Measurements from ENCODE around the gene CORO2B. TPM values are rescaled to one million over a fixed set of nuclear protein-coding genes. Genes with fewer than 3 reads are reported as not detected.

The CORO2B gene
- total RNA-seq, 1 donor from 2014 or later = 3.2 TPM

DNA sequence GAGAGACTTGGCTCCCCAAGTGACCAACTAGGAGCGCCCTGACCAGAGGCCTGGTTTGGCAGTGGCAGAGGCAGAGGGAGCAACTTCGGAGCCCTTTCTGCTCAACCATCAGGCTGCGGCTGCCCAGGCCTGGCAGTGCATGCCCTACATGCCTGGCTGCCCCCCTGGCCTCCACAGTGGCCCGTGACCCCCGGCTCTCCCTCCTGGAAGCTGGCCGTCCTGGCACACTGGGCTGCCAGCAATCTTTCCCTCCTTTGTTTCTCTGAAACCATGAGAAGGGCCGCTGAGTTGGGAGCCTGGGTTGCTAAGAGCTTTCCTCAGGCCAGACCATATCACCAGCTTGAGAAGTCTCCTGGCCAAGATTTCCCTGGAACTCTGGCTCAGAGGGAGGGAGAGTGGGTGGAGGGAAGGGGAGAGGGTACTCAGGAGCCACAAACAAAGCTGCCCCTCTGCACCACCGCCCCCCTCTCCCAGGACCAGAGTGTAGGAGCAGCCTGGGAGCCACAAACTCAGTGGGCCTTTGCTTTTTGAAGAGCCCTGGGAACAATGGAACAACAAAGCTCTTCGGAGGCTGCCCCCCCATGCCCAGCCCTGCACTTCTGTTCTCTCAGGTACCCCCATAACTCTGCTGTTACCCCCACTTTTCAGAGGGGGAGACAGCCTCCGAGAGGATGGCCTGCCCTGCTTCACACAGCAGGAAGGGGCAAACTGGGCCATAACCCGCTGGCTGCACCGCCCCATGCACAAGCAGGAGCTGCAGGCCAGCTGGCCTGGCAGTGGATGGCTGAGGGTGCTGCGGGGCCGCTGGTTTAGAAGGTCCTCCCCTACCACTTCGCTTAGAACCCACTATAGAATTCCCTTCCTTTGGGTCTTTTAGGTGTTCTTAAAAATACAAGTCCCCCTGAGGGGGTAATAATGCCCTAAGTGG lies 11.3 kb downstream of the CORO2B start:
- DNase-seq (ENCODE audit: low read depth) = no peak

DNA sequence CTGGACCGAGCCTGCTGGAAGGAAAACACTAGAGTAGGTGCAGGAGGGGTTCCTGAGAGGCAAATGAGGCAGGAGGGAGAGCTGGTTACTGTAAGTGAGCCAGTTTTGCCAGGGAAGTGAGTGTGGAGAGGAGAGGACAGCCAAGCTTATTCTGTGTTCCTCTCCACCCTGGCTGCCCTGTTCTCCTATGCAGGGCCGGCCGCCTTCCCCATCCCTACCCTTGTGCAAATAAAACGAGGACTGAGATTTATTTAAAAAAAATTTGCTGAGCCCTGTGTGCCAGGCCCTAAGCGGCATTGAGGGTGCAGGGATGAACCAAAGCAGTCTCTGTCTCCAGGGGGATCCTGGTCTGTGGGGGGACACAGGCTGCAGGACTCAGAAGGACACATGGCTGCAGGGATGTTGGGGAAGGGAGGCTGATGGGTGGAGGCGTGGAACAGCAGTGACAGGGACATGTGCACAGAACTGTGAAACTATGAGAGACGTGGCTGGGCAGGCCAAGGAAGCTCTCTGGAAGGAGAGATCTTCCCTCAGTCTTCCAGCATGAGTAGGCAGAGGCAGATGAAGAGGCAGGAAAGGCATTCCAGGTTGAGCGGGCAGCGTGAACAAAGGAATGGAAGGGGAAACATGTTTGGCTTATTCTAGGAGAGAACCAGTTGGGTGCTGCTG lies 12.1 kb downstream of the CORO2B start:
- DNase-seq (ENCODE audit: low read depth) = no peak

- DNase-seq (ENCODE audit: low read depth) = no peak
Observed at GRCh38 chr15:68592054-68592453, 13.3 kb downstream of the CORO2B start.

- no peak for DNase-seq (ENCODE audit: low read depth)
Observed at GRCh38 chr15:68592544-68592943, 13.8 kb downstream of the CORO2B start.

- DNase-seq (ENCODE audit: low read depth) = no peak
Observed at GRCh38 chr15:68593341-68593740, 14.5 kb downstream of the CORO2B start.

DNA sequence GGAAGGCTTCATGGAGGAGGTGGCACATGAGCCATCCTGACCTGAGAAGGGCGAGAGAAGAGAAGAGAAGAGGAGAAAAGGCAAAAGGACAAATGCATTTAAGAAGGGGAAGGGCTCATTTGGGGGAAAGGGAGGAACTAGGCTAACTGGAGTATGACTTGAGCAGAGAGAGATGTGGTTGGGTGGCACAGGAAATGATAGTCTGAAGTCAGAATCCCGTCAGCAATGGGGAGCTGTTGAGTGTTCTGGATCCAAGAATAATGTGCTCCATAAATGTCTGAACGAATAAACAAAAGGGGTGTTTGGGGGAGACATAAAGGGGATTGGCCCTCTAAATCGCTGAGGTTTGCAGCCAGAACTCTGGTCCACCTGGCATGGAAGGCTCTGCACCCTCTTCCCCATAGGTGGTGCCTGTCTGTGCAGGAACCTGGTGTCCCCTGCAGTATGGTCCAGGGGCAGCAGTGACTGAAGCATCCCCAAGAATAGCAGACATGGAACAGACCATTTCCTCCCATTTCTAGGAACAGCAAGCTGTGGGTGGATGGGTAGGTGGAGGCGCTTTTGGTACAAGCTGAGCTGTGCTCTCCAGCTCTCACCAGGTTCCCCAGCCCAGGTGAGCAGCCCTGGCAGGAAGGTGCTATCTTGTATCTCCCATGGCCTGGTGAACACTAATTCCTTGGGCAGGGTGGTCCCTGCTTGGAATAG lies 15.2 kb downstream of the CORO2B start:
- no peak for DNase-seq (ENCODE audit: low read depth)

DNA sequence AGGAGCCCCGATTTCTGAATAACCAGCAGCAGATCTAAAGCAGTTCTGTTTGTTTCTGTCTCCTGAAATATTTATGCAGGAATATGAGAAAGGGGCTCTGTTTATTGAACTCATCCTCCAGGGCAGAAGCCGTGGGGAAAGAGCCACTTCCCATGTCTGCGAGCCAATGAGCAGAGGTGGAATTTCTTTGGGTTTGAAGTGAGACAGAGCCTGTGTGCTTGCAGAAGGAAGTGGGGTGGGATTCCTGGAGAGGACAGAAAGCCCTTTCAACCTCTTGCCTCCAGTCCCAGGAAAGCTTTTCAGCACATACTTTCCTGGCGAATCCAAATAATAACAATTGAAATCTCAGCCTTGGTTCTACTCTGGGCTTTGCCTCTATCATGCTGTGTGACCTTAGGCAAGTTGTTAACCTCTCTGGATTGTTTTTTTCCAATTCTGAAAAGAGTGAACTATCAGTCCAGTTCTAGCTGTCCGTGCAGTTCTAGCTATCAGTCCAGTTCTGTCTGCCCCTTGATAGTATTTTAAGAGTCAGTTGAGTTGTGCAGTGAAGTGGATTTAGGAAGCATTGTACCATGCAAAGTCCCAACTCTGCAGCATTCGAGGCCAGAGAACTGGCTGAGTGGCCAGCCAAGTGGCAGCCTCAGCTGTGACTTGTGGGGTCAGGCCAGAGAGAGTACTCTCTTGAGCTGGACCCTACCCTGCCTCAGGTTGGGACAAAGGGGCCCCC lies 15.9 kb downstream of the CORO2B start:
- DNase-seq (ENCODE audit: low read depth) = no peak

GRCh38 chr15:68595260-68595564 lies 16.4 kb downstream of the CORO2B start:
- DNase-seq (ENCODE audit: low read depth) = no peak

DNA sequence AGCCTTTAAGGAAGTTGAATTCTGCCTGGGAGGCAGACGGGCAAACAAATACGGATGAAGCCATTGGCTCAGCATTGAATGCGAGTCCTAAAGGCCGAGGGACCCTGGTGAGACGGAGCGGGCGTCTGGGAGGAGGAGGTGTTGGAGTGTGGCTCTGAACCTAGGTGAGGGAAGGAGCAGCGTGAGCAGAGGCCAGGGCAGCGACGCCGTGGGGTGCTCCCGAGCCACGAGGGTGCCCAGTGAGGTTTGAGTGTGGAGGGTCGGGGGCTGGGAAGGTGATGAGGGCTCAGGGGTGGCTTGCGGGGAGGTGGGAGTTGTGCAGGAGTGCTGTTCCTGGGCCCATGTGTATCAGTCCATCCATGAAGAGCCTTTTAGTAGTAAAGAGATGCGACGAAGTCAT lies 17.0 kb downstream of the CORO2B start:
- no peak for DNase-seq (ENCODE audit: low read depth)

- no peak for DNase-seq (ENCODE audit: low read depth)
Observed at GRCh38 chr15:68596691-68597090, 17.9 kb downstream of the CORO2B start.

GRCh38 chr15:68597581-68597980 lies 18.8 kb downstream of the CORO2B start:
- no peak for DNase-seq (ENCODE audit: low read depth)

GRCh38 chr15:68598171-68599152 lies 19.7 kb downstream of the CORO2B start:
- DNase-seq (ENCODE audit: low read depth) = no peak

DNA sequence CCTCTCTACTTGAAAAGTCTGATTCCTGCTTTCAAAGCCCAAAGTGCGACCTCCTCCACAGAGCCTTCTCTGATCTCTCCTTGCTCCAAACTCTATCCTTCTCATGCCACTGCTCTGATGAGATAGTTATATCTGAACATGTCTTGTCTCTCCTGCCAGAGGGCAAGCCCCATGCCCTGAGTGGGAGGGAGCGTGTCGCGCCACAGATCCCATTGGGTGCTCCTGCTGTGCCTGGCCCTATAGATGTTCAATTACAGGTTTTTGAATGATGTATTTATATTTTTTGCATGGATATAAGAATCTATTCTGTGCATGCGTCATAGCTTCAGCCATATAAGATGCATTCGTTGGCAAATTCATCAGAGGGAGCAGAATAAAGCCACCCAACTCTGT lies 20.4 kb downstream of the CORO2B start:
- DNase-seq (ENCODE audit: low read depth) = no peak

- peak; percentile 31 for DNase-seq (ENCODE audit: low read depth)
Observed at GRCh38 chr15:68599560-68600071, 20.8 kb downstream of the CORO2B start.

GRCh38 chr15:68601206-68602197 lies 22.7 kb downstream of the CORO2B start:
- DNase-seq (ENCODE audit: low read depth) = no peak

GRCh38 chr15:68602459-68603215 lies 23.8 kb downstream of the CORO2B start:
- no peak for DNase-seq (ENCODE audit: low read depth)

- DNase-seq (ENCODE audit: low read depth) = no peak
Observed at GRCh38 chr15:68603216-68603595, 24.4 kb downstream of the CORO2B start.

- DNase-seq (ENCODE audit: low read depth) = no peak
Observed at GRCh38 chr15:68603951-68604350, 25.2 kb downstream of the CORO2B start.
